IPS DF 6.9 (cell line): ENCODE data around the gene ALDH6A1.
"Not testable (repeated sequence)": the region's sequence is repeated elsewhere in the genome, so short reads cannot be mapped to it uniquely, and the experiment has no call there.

Experiments used
- DNase-seq: peaks from one replicate; pipeline ENCODE4 v3.0.0-alpha.2; 2013; ENCODE audit warnings: low read depth, low spot score
- H3K27ac ChIP-seq: one replicate; pipeline ENCODE4 v1.5.1; 2013; ENCODE audit warnings: low read length, control low read depth
- H3K27me3 ChIP-seq: 2 replicates; pipeline ENCODE4 v1.6.1; 2013; ENCODE audit warnings: mild to moderate bottlenecking, low read length; ENCODE audit not compliant: control insufficient read depth, insufficient read depth
- H3K36me3 ChIP-seq: 2 replicates; pipeline ENCODE4 v1.6.1; 2013; ENCODE audit warnings: low read length; ENCODE audit not compliant: control insufficient read depth, insufficient read depth
- H3K4me1 ChIP-seq: 2 replicates; pipeline ENCODE4 v1.6.1; 2013; ENCODE audit warnings: low read length; ENCODE audit not compliant: control insufficient read depth, insufficient read depth
- H3K4me3 ChIP-seq: 2 replicates; pipeline ENCODE4 v1.5.1; 2013; ENCODE audit warnings: mild to moderate bottlenecking, low read length
- H3K9me3 ChIP-seq: 2 replicates; pipeline ENCODE4 v1.6.1; 2013; ENCODE audit warnings: low read length, inconsistent platforms; ENCODE audit not compliant: control insufficient read depth, insufficient read depth
- WGBS: extraction: QIAGEN DNeasy Blood & Tissue Kit; methylation state at CpG from one replicate; pipeline ENCODE4 v1.1.7; 2013; ENCODE audit warnings: mixed read lengths, missing lambda C conversion rate; ENCODE audit not compliant: insufficient read length, insufficient coverage; 5-methylcytosine and 5-hydroxymethylcytosine counted together

Gene ALDH6A1

DNA sequence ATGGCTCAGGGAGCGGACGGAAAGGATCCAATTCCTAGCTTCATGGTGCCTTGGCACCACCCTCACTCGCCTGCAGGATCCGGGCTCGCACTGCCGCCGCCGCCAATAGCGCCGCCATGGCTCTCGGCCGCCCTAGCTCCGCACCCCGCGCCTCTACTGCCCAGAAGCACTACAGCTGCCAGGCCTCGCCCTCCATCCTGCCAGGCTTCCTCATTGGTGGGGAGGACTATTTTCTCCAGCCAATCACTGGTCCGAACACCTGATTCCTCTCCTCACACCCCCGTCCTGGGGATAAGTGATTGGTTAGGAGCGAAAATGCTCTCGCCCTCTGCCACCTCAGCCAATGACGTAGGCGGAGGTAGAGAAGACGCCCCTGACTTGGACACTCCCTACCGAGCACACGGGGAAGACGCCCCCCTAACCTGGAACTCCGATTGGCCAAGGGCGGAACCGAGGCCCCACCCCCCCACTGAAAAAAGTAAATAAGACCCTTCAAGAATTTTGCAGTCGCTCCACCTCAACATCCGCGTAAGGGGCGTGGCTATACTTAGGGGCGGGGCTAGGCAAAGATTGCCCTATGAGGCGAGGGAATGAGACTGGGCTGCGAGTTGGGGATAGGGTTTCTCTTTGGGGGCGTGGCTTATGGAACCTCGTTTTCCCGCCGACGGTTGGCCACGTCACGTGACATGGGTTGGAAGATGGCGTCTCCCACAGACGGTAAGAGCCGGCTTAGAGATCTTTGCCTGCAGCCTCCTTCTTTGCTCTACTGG lies at the start of gene ALDH6A1, which contains the start of gene LIN52:
Gene ALDH6A1 (minus strand): TSS at position 177 of the 770 bp plus-strand sequence. CDS start 59 bp downstream, at position 118.
Gene LIN52 (plus strand): TSS at position 680 of the 770 bp plus-strand sequence. CDS start 19 bp downstream, at position 699.
- no peaks in the 10 kb centered on the region for H3K36me3 ChIP-seq
- no peaks in the 10 kb centered on the region for H3K27me3 ChIP-seq
- no peak within 1 kb of the TSS for H3K27ac ChIP-seq
- DNase-seq: peak; percentile 98
- WGBS: no CpG with 5 or more reads among the region's 46 CpGs
- H3K4me1 ChIP-seq: no peaks in the 10 kb centered on the region
- H3K4me3 ChIP-seq: peak within 1 kb of the TSS; percentile 85
- no peaks in the 10 kb centered on the region for H3K9me3 ChIP-seq

DNA sequence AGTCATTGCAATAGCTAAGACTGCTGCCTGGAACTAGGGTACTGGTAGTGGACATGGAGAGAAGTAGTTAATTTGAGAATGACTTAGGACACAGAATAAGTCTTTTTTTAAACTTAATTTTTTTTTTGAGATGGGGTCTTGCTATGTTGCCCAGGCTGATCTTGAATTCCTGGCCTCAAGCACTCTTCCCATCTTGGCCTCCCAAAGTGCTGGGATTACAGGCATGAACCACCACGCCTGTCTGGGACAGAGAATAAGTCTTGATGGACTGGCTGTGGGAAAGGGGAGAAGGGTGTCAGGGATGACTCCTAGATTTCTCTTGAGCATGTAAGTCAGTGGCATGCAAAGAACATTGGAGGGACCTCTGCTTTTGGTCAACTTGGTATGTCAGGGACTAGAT lies 43.4 kb upstream of the ALDH6A1 start:
- Histone ChIP-seq H3K4me3 (no peak overlapping the region), H3K36me3 (no peaks in the 10 kb centered on the region), H3K27ac (no peak overlapping the region), H3K27me3 (no peaks in the 10 kb centered on the region), H3K4me1 (no peaks in the 10 kb centered on the region), H3K9me3 (no peaks in the 10 kb centered on the region)
- no peak for DNase-seq
- no CpG with 5 or more reads among the region's 1 CpG for WGBS

GRCh38 chr14:74126315-74127013 lies 42.2 kb upstream of the ALDH6A1 start:
- H3K27me3 ChIP-seq: no peaks in the 10 kb centered on the region
- no peaks in the 10 kb centered on the region for H3K4me1 ChIP-seq
- no peak overlapping the region for H3K4me3 ChIP-seq
- no peaks in the 10 kb centered on the region for H3K36me3 ChIP-seq
- H3K27ac ChIP-seq: no peak overlapping the region
- no peak for DNase-seq
- no CpG with 5 or more reads among the region's 1 CpG for WGBS
- H3K9me3 ChIP-seq: no peaks in the 10 kb centered on the region

- not testable (repeated sequence) for H3K4me1 ChIP-seq, H3K36me3 ChIP-seq, H3K27me3 ChIP-seq, H3K4me3 ChIP-seq, H3K27ac ChIP-seq, DNase-seq, H3K9me3 ChIP-seq
- WGBS: no CpG with 5 or more reads among the region's 5 CpGs
Observed at GRCh38 chr14:74125487-74125886, 41.2 kb upstream of the ALDH6A1 start.

GRCh38 chr14:74111395-74112216 lies 27.4 kb upstream of the ALDH6A1 start:
- not testable (repeated sequence) for H3K36me3 ChIP-seq, H3K27ac ChIP-seq, H3K4me3 ChIP-seq, H3K9me3 ChIP-seq, DNase-seq, H3K4me1 ChIP-seq, H3K27me3 ChIP-seq
- WGBS: no CpG with 5 or more reads among the region's 13 CpGs

GRCh38 chr14:74109369-74109768 lies 25.1 kb upstream of the ALDH6A1 start:
- H3K9me3 ChIP-seq: no peaks in the 10 kb centered on the region
- no CpG with 5 or more reads among the region's 1 CpG for WGBS
- no peaks in the 10 kb centered on the region for H3K27me3 ChIP-seq
- H3K36me3 ChIP-seq: no peaks in the 10 kb centered on the region; the same call in 1 of the 2 replicates
- no peaks in the 10 kb centered on the region for H3K4me1 ChIP-seq
- no peak overlapping the region for H3K27ac ChIP-seq
- H3K4me3 ChIP-seq: no peak overlapping the region
- no peak for DNase-seq

DNA sequence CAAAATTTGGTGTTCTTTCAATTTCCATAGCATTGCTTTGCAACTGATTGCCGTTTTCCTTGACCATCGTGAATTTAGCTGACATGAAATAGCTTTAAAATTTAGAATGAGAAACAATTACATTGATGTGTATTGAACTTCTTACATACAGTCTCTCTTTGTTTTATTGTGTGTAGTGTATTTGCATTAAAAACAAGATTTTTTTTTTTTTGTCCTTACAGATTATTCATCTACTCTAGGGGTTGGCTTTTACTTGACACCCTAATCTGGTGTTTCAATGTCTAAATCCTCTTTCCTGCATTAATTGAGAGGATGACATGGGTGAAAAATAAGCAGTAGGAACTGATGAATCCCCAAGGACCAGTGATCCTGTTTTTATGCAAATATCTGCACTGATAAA lies 21.1 kb upstream of the ALDH6A1 start:
- Histone ChIP-seq H3K4me1 (no peaks in the 10 kb centered on the region), H3K4me3 (no peak overlapping the region), H3K36me3 (peaks cover 2% of the 10 kb centered on the region; the same call in 1 of the 2 replicates), H3K27ac (no peak overlapping the region), H3K27me3 (no peaks in the 10 kb centered on the region), H3K9me3 (no peaks in the 10 kb centered on the region)
- no CpG with 5 or more reads among the region's 2 CpGs for WGBS
- no peak for DNase-seq

GRCh38 chr14:74089251-74090020 lies 5.2 kb upstream of the ALDH6A1 start:
- Histone ChIP-seq H3K9me3 (no peaks in the 10 kb centered on the region), H3K36me3 (no peaks in the 10 kb centered on the region; the same call in 1 of the 2 replicates), H3K4me3 (no peak overlapping the region), H3K4me1 (no peaks in the 10 kb centered on the region), H3K27me3 (no peaks in the 10 kb centered on the region), H3K27ac (no peak overlapping the region)
- no CpG with 5 or more reads among the region's 8 CpGs for WGBS
- no peak for DNase-seq

DNA sequence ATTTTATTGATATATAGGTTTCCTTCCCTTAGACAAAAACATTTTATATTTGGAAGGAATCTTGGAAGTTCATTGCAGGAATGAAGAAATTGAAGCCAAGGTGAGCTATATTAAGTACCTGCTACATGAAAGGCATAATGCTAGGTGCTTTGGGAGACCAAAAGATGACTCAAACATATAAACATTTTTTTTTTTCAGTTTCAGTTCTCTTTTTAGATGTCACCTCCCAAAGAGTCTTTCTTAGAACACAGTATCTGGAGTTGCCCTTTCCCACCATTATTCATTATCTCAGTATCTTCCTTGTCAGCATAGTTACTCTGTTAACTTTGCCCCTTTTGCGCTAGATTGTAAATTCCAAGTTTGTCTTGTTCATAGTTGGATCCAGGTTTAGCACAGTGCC lies 1.6 kb upstream of the ALDH6A1 start:
- DNase-seq: no peak
- WGBS: no CpG with 5 or more reads among the region's 1 CpG
- Histone ChIP-seq H3K4me1 (no peaks in the 10 kb centered on the region), H3K9me3 (no peaks in the 10 kb centered on the region), H3K27me3 (no peaks in the 10 kb centered on the region), H3K4me3 (no peak overlapping the region), H3K27ac (no peak overlapping the region), H3K36me3 (no peaks in the 10 kb centered on the region)
